ENCODE results near the gene NRXN3.

Gene NRXN3

GRCh38 chr14:79040790-79041189 is 870.6 kb downstream of the NRXN3 start:
- Histone ChIP-seq H3K27ac (ENCODE audit: extremely low read depth, low read depth, low read length) (no peak overlapping the region), H3K4me1 (ENCODE audit: control insufficient read depth, insufficient read depth, low read length) (peaks cover 7% of the 10 kb centered on the region), H3K36me3 (ENCODE audit: control insufficient read depth in 2 of 2, insufficient read depth in 1 of 2, low read length in 2 of 2) (no peaks in the 10 kb centered on the region), H3K4me3 (ENCODE audit: low read depth, low read length) (no peak overlapping the region), H3K9me3 (ENCODE audit: control insufficient read depth, insufficient read depth, low read depth, low read length) (no peaks in the 10 kb centered on the region)
- ChIA-PET POLR2A (no interaction called here), CTCF (no interaction called here)
- no peak for TF ChIP-seq KLF9 (tag by site-specific recombination; IDR thresholded peaks at IDR 0.05; ENCODE audit: low read depth)
- no peak for TF ChIP-seq ZNF23 (tag by site-specific recombination; IDR thresholded peaks at IDR 0.05; ENCODE audit: borderline replicate concordance)
- no peak for TF ChIP-seq ZNF426 (tag by site-specific recombination; IDR thresholded peaks at IDR 0.05)
- TF ChIP-seq, protein P1, sequence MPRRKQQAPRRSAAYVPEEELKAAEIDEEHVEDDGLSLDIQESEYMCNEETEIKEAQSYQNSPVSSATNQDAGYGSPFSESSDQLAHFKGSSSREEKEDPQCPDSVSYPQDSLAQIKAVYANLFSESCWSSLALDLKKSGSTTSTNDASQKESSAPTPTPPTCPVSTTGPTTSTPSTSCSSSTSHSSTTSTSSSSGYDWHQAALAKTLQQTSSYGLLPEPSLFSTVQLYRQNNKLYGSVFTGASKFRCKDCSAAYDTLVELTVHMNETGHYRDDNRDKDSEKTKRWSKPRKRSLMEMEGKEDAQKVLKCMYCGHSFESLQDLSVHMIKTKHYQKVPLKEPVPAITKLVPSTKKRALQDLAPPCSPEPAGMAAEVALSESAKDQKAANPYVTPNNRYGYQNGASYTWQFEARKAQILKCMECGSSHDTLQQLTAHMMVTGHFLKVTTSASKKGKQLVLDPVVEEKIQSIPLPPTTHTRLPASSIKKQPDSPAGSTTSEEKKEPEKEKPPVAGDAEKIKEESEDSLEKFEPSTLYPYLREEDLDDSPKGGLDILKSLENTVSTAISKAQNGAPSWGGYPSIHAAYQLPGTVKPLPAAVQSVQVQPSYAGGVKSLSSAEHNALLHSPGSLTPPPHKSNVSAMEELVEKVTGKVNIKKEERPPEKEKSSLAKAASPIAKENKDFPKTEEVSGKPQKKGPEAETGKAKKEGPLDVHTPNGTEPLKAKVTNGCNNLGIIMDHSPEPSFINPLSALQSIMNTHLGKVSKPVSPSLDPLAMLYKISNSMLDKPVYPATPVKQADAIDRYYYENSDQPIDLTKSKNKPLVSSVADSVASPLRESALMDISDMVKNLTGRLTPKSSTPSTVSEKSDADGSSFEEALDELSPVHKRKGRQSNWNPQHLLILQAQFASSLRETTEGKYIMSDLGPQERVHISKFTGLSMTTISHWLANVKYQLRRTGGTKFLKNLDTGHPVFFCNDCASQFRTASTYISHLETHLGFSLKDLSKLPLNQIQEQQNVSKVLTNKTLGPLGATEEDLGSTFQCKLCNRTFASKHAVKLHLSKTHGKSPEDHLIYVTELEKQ (tag by site-specific recombination; IDR thresholded peaks at IDR 0.05; ENCODE audit: borderline replicate concordance) = no peak
- TF ChIP-seq ZNF148 (tag by site-specific recombination; IDR thresholded peaks at IDR 0.05; ENCODE audit: borderline replicate concordance) = no peak
- TF ChIP-seq ZBTB1 (tag by site-specific recombination; IDR thresholded peaks at IDR 0.05) = no peak
- TF ChIP-seq SETDB1 (IDR thresholded peaks at IDR 0.05; ENCODE audit: insufficient read length, low read length) = peak; percentile 85

- POLR2A ChIA-PET = no interaction called here
- CTCF ChIA-PET = interaction anchor here (0.5 to 0.6 kb wide), 2 partner anchors 9 to 236 kb away, joined by 3 read pairs; no protein-coding TSS in a partner anchor
Measured at GRCh38 chr14:79043194-79043889, 873.2 kb downstream of the NRXN3 start.

More at GRCh38 chr14:79043194-79043889, 873.2 kb downstream of the NRXN3 start:
- Histone ChIP-seq H3K36me3 (ENCODE audit: control insufficient read depth in 2 of 2, insufficient read depth in 1 of 2, low read length in 2 of 2) (no peaks in the 10 kb centered on the region), H3K4me3 (ENCODE audit: low read depth, low read length) (no peak overlapping the region), H3K9me3 (ENCODE audit: control insufficient read depth, insufficient read depth, low read depth, low read length) (no peaks in the 10 kb centered on the region), H3K4me1 (ENCODE audit: control insufficient read depth, insufficient read depth, low read length) (peaks cover 5% of the 10 kb centered on the region; the same call in 1 of the 2 replicates), H3K27ac (ENCODE audit: extremely low read depth, low read depth, low read length) (no peak overlapping the region)
- TF ChIP-seq KLF8 (tag by site-specific recombination; IDR thresholded peaks at IDR 0.05) (no peak), ZNF121 (tag by site-specific recombination; IDR thresholded peaks at IDR 0.05) (no peak), SALL2 (tag by site-specific recombination; IDR thresholded peaks at IDR 0.05; ENCODE audit: borderline replicate concordance) (no peak), ZNF324 (tag by site-specific recombination; IDR thresholded peaks at IDR 0.05) (no peak), ZNF654 (tag by site-specific recombination; IDR thresholded peaks at IDR 0.05; ENCODE audit: low read depth) (no peak), ZNF639 (tag by site-specific recombination; IDR thresholded peaks at IDR 0.05) (no peak), ZNF76 (tag by site-specific recombination; IDR thresholded peaks at IDR 0.05; ENCODE audit: borderline replicate concordance, low read depth) (no peak), ZNF48 (tag by site-specific recombination; IDR thresholded peaks at IDR 0.05) (no peak), ZNF223 (tag by site-specific recombination; IDR thresholded peaks at IDR 0.05) (no peak), ZNF416 (tag by site-specific recombination; IDR thresholded peaks at IDR 0.05) (no peak)
- TF ChIP-seq, protein P2, sequence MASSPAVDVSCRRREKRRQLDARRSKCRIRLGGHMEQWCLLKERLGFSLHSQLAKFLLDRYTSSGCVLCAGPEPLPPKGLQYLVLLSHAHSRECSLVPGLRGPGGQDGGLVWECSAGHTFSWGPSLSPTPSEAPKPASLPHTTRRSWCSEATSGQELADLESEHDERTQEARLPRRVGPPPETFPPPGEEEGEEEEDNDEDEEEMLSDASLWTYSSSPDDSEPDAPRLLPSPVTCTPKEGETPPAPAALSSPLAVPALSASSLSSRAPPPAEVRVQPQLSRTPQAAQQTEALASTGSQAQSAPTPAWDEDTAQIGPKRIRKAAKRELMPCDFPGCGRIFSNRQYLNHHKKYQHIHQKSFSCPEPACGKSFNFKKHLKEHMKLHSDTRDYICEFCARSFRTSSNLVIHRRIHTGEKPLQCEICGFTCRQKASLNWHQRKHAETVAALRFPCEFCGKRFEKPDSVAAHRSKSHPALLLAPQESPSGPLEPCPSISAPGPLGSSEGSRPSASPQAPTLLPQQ (tag by site-specific recombination; IDR thresholded peaks at IDR 0.05) = no peak
- TF ChIP-seq, protein P3, sequence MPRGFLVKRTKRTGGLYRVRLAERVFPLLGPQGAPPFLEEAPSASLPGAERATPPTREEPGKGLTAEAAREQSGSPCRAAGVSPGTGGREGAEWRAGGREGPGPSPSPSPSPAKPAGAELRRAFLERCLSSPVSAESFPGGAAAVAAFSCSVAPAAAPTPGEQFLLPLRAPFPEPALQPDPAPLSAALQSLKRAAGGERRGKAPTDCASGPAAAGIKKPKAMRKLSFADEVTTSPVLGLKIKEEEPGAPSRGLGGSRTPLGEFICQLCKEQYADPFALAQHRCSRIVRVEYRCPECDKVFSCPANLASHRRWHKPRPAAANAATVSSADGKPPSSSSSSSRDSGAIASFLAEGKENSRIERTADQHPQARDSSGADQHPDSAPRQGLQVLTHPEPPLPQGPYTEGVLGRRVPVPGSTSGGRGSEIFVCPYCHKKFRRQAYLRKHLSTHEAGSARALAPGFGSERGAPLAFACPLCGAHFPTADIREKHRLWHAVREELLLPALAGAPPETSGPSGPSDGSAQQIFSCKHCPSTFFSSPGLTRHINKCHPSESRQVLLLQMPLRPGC (tag by site-specific recombination; IDR thresholded peaks at IDR 0.05) = no peak
